WTC11 (cell line): ENCODE data around the gene MOB3C.

Source experiments
- CREM ChIP-seq: sonication (generic); formaldehyde crosslinking; IDR thresholded peaks from 2 replicates; pipeline ENCODE4 v1.8.1; 2022; ENCODE audit warnings: mild to moderate bottlenecking, missing genetic modification reagents, moderate library complexity
- MYBL2 ChIP-seq: sonication (generic); formaldehyde crosslinking; IDR thresholded peaks from 2 replicates; pipeline ENCODE4 v1.8.1; 2023; ENCODE audit warnings: mild to moderate bottlenecking, moderate library complexity, missing genetic modification reagents
- NFATC4 ChIP-seq: fragments of 250-450 bp; sonication (Bioruptor Pico); IDR thresholded peaks from 2 replicates; pipeline ENCODE4 v1.9.0; 2021; ENCODE audit warnings: mild to moderate bottlenecking
- NFYB ChIP-seq: sonication (generic); formaldehyde crosslinking; conservative IDR thresholded peaks from 2 replicates; pipeline ENCODE4 v1.8.0; 2022; ENCODE audit warnings: low read depth, missing genetic modification reagents
- TEAD4 ChIP-seq: sonication (generic); formaldehyde crosslinking; IDR thresholded peaks from 2 replicates; pipeline ENCODE4 v1.8.0; 2022; ENCODE audit warnings: mild to moderate bottlenecking, missing genetic modification reagents
- TP53 ChIP-seq: sonication (generic); formaldehyde crosslinking; IDR thresholded peaks from 2 replicates; pipeline ENCODE4 v1.8.1; 2023; ENCODE audit warnings: mild to moderate bottlenecking, missing genetic modification reagents
- ZNF121 ChIP-seq: sonication (generic); formaldehyde crosslinking; IDR thresholded peaks from 2 replicates; pipeline ENCODE4 v1.8.0; 2023; ENCODE audit warnings: missing genetic modification reagents
- ZNF138 ChIP-seq: sonication (generic); formaldehyde crosslinking; conservative IDR thresholded peaks from 2 replicates; pipeline ENCODE4 v1.8.1; 2022; ENCODE audit warnings: mild to moderate bottlenecking, moderate library complexity, missing genetic modification reagents
- TF ChIP-seq, protein P1 (sequence below): sonication (generic); formaldehyde crosslinking; conservative IDR thresholded peaks from 2 replicates; pipeline ENCODE4 v1.8.1; 2023; ENCODE audit warnings: mild to moderate bottlenecking, low read depth, missing genetic modification reagents, moderate library complexity
- TF ChIP-seq, protein P2 (sequence below): fragments of 200-600 bp; IDR thresholded peaks from 2 replicates; pipeline ENCODE4 v1.8.0; 2022; ENCODE audit warnings: antibody characterized with exemption
- TF ChIP-seq, protein P3 (sequence below): sonication (generic); formaldehyde crosslinking; IDR thresholded peaks from 2 replicates; pipeline ENCODE4 v1.8.0; 2022; ENCODE audit warnings: mild to moderate bottlenecking, missing genetic modification reagents
- TF ChIP-seq, protein P4 (sequence below): sonication (generic); formaldehyde crosslinking; IDR thresholded peaks from 2 replicates; pipeline ENCODE4 v1.8.0; 2022; ENCODE audit warnings: missing genetic modification reagents
- TF ChIP-seq, protein P5 (sequence below): sonication (generic); formaldehyde crosslinking; IDR thresholded peaks from 2 replicates; pipeline ENCODE4 v1.8.1; 2022; ENCODE audit warnings: low read depth, missing genetic modification reagents, borderline replicate concordance
- TF ChIP-seq, protein P6 (sequence below): sonication (generic); formaldehyde crosslinking; conservative IDR thresholded peaks from 2 replicates; pipeline ENCODE4 v1.8.1; 2022; ENCODE audit warnings: mild to moderate bottlenecking, missing genetic modification reagents

DNA sequence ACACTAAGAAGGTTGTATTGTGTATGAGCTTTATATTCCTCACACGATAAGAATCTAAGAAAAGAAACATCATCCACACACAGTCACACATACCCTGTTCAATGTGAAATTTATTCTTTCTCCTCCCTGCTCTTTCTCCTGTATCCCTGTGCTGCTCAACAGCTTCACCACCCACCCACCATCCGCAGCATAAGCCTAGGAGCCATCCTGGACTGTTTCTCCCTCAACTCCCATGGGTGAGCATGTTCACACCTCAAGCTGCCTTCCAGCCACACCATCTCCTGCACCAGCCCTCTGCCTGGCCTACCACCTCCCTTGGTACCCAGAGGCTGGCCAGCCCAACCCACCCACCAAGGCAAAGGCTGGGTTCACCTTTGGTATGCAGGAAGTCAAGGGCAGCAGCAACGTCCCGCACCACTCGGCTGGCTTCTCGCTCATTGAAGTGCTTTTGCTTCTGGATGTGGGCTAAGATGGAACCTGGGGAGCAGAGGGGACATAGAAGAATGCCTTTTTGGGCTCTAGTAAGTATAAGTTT is 44.9 kb downstream of the MOB3C start:
- TF ChIP-seq, protein P1, sequence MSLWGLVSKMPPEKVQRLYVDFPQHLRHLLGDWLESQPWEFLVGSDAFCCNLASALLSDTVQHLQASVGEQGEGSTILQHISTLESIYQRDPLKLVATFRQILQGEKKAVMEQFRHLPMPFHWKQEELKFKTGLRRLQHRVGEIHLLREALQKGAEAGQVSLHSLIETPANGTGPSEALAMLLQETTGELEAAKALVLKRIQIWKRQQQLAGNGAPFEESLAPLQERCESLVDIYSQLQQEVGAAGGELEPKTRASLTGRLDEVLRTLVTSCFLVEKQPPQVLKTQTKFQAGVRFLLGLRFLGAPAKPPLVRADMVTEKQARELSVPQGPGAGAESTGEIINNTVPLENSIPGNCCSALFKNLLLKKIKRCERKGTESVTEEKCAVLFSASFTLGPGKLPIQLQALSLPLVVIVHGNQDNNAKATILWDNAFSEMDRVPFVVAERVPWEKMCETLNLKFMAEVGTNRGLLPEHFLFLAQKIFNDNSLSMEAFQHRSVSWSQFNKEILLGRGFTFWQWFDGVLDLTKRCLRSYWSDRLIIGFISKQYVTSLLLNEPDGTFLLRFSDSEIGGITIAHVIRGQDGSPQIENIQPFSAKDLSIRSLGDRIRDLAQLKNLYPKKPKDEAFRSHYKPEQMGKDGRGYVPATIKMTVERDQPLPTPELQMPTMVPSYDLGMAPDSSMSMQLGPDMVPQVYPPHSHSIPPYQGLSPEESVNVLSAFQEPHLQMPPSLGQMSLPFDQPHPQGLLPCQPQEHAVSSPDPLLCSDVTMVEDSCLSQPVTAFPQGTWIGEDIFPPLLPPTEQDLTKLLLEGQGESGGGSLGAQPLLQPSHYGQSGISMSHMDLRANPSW (CRISPR knock-in tag) = no peak
- TF ChIP-seq, protein P2, sequence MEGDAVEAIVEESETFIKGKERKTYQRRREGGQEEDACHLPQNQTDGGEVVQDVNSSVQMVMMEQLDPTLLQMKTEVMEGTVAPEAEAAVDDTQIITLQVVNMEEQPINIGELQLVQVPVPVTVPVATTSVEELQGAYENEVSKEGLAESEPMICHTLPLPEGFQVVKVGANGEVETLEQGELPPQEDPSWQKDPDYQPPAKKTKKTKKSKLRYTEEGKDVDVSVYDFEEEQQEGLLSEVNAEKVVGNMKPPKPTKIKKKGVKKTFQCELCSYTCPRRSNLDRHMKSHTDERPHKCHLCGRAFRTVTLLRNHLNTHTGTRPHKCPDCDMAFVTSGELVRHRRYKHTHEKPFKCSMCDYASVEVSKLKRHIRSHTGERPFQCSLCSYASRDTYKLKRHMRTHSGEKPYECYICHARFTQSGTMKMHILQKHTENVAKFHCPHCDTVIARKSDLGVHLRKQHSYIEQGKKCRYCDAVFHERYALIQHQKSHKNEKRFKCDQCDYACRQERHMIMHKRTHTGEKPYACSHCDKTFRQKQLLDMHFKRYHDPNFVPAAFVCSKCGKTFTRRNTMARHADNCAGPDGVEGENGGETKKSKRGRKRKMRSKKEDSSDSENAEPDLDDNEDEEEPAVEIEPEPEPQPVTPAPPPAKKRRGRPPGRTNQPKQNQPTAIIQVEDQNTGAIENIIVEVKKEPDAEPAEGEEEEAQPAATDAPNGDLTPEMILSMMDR = no peak
- TF ChIP-seq, protein P3, sequence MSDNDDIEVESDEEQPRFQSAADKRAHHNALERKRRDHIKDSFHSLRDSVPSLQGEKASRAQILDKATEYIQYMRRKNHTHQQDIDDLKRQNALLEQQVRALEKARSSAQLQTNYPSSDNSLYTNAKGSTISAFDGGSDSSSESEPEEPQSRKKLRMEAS (CRISPR knock-in tag) = no peak
- TF ChIP-seq, protein P4, sequence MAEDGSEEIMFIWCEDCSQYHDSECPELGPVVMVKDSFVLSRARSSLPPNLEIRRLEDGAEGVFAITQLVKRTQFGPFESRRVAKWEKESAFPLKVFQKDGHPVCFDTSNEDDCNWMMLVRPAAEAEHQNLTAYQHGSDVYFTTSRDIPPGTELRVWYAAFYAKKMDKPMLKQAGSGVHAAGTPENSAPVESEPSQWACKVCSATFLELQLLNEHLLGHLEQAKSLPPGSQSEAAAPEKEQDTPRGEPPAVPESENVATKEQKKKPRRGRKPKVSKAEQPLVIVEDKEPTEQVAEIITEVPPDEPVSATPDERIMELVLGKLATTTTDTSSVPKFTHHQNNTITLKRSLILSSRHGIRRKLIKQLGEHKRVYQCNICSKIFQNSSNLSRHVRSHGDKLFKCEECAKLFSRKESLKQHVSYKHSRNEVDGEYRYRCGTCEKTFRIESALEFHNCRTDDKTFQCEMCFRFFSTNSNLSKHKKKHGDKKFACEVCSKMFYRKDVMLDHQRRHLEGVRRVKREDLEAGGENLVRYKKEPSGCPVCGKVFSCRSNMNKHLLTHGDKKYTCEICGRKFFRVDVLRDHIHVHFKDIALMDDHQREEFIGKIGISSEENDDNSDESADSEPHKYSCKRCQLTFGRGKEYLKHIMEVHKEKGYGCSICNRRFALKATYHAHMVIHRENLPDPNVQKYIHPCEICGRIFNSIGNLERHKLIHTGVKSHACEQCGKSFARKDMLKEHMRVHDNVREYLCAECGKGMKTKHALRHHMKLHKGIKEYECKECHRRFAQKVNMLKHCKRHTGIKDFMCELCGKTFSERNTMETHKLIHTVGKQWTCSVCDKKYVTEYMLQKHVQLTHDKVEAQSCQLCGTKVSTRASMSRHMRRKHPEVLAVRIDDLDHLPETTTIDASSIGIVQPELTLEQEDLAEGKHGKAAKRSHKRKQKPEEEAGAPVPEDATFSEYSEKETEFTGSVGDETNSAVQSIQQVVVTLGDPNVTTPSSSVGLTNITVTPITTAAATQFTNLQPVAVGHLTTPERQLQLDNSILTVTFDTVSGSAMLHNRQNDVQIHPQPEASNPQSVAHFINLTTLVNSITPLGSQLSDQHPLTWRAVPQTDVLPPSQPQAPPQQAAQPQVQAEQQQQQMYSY = no peak
- no peak for TF ChIP-seq TP53 (CRISPR knock-in tag)
- TF ChIP-seq ZNF138 (CRISPR knock-in tag) = no peak
- TF ChIP-seq NFATC4 (CRISPR knock-in tag) = no peak
- TF ChIP-seq, protein P5, sequence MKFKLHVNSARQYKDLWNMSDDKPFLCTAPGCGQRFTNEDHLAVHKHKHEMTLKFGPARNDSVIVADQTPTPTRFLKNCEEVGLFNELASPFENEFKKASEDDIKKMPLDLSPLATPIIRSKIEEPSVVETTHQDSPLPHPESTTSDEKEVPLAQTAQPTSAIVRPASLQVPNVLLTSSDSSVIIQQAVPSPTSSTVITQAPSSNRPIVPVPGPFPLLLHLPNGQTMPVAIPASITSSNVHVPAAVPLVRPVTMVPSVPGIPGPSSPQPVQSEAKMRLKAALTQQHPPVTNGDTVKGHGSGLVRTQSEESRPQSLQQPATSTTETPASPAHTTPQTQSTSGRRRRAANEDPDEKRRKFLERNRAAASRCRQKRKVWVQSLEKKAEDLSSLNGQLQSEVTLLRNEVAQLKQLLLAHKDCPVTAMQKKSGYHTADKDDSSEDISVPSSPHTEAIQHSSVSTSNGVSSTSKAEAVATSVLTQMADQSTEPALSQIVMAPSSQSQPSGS (CRISPR knock-in tag) = no peak
- no peak for TF ChIP-seq NFYB (CRISPR knock-in tag)
- TF ChIP-seq TEAD4 = no peak
- TF ChIP-seq MYBL2 (CRISPR knock-in tag) = no peak
- TF ChIP-seq CREM (CRISPR knock-in tag) = no peak
- TF ChIP-seq, protein P6, sequence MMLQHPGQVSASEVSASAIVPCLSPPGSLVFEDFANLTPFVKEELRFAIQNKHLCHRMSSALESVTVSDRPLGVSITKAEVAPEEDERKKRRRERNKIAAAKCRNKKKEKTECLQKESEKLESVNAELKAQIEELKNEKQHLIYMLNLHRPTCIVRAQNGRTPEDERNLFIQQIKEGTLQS (CRISPR knock-in tag) = no peak
- TF ChIP-seq ZNF121 (CRISPR knock-in tag) = no peak
